Naive B cell (primary cell): ENCODE measurements around the gene THEMIS. TPM values are rescaled to one million over a fixed set of nuclear protein-coding genes. Genes with fewer than 3 reads are reported as not detected.
"Not testable (repeated sequence)": the region's sequence is repeated elsewhere in the genome, so short reads cannot be mapped to it uniquely, and the experiment has no call there.

Experiments used
- ATAC-seq, 2 donors: fragments of 150-1000 bp; cut with Tn5 transposase; 2 replicates each; pipeline ENCODE4 v1.10.0; 2021; ENCODE audit warnings: low read depth in 2 of 2, mild to moderate bottlenecking in 2 of 2, moderate library complexity in 2 of 2
- DNase-seq: peaks from one replicate; pipeline ENCODE4 v3.0.0; 2022
- H3K27ac Mint-ChIP-seq, 6 donors: one replicate each; pipeline ENCODE4 v1.8.0; 2020 to 2022; ENCODE audit warnings: mild to moderate bottlenecking in 6 of 6, mixed read lengths in 6 of 6, moderate library complexity in 5 of 6, inconsistent platforms in 2 of 6
- H3K27me3 Mint-ChIP-seq, 3 donors: one replicate each; pipeline ENCODE4 v1.8.0; 2021 to 2022; ENCODE audit warnings: mixed read lengths in 3 of 3, mild to moderate bottlenecking in 1 of 3
- H3K36me3 Mint-ChIP-seq, 2 donors: one replicate each; pipeline ENCODE4 v1.8.0; 2020 to 2022; ENCODE audit warnings: mixed read lengths in 2 of 2, inconsistent platforms in 1 of 2, mild to moderate bottlenecking in 1 of 2
- H3K4me1 Mint-ChIP-seq, 3 donors: one replicate each; pipeline ENCODE4 v1.8.0; 2020 to 2022; ENCODE audit warnings: mixed read lengths in 3 of 3, inconsistent platforms in 1 of 3, mild to moderate bottlenecking in 1 of 3, moderate library complexity in 1 of 3
- H3K4me3 Mint-ChIP-seq, 8 donors: one replicate each; pipeline ENCODE4 v1.8.0; 2020 to 2022; ENCODE audit warnings: mild to moderate bottlenecking in 8 of 8, mixed read lengths in 8 of 8, moderate library complexity in 8 of 8, inconsistent platforms in 2 of 8
- H3K9me3 Mint-ChIP-seq, 7 donors: one replicate each; pipeline ENCODE4 v1.8.0; 2020 to 2022; ENCODE audit warnings: mixed read lengths in 7 of 7, mild to moderate bottlenecking in 5 of 7, inconsistent platforms in 2 of 7, moderate library complexity in 1 of 7
- polyA plus RNA-seq, 6 donors: library from polyadenylated mRNA; unstranded; fragments of 300-500 nt; fragmentation: Illumina TruSeq; gene quantifications; one replicate each; pipeline ENCODE4 v1.2.3, GENCODE V29; 2021; ENCODE audit warnings: low read depth in 6 of 6

The THEMIS gene
- polyA plus RNA-seq, 6 donors from 2014 or later = 0.18 to 0.47 (median 0.22) TPM; not detected in 1

DNA sequence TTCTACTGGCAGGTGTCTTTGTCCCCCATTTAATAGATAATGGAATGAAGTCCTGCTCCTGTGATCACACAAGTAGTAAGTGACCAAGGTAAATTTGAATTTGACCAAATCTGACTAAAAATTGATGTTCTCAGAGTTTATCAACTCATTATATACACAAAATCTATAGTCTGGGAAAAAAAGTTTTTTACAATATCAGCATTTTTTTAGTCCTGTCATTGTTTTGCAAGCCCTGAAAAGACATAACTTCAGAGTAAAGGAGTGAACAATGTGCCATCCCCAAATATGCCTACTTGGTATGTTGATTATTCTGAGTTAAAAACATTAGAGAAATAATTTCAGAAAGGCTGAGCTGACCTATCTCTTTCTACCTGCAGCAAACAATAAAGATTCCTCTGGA is 209.7 kb downstream of the THEMIS start:
- no peaks in the 10 kb centered on the region for H3K27me3 Mint-ChIP-seq
- no peaks in the 10 kb centered on the region for H3K4me1 Mint-ChIP-seq
- no peaks in the 10 kb centered on the region for H3K36me3 Mint-ChIP-seq
- ATAC-seq (no peak), DNase-seq (no peak)
- H3K27ac Mint-ChIP-seq = no peak overlapping the region
- peaks cover 0 to 17% (median 4%) of the 10 kb centered on the region in 7 donors for H3K9me3 Mint-ChIP-seq
- H3K4me3 Mint-ChIP-seq = no peak overlapping the region

DNA sequence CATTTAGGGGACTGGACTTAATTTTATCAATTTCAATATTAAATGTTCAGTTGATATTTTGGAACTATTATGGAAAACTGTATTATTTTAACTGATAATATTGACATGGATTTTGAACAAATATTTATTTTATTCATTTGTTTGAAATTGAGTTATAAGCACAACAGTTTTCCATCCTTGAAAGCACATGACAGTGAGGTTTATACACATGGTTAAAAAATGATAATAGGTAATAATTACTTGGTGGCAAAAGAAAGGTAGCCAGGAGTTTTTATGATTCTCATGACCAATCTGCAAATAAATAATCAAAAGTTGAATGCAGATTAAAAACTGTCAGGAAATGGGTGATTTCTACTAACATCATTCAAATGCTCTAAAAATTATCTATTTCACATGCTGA is 210.3 kb downstream of the THEMIS start:
- Mint-ChIP-seq H3K4me1 (no peaks in the 10 kb centered on the region), H3K36me3 (no peaks in the 10 kb centered on the region), H3K4me3 (no peak overlapping the region), H3K9me3 (peaks cover 0 to 20% (median 4%) of the 10 kb centered on the region in 7 donors), H3K27me3 (no peaks in the 10 kb centered on the region), H3K27ac (no peak overlapping the region)
- no peak for ATAC-seq
- no peak for DNase-seq

DNA sequence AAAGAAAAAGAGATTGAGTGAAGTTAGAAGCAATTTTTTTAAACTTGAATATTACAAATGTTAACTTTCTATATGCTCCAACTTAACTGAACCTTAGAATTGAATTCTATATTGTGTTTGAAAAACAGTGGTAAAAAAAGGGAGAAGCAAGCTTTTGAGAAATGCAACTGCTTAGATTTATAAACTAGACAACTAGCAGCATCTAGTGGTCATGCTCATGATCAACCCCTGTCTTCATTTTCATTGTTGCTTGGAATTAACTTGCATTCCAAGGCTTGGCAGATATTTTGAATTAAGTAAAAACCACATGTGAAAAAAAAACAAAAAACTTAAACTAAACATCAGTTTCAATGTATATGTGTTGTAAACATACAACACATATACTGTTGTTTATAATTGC is 210.8 kb downstream of the THEMIS start:
- no peak overlapping the region for H3K27ac Mint-ChIP-seq
- no peak for DNase-seq
- no peaks in the 10 kb centered on the region for H3K36me3 Mint-ChIP-seq
- H3K9me3 Mint-ChIP-seq = peaks cover 0 to 20% (median 4%) of the 10 kb centered on the region in 7 donors
- H3K4me3 Mint-ChIP-seq = no peak overlapping the region
- no peaks in the 10 kb centered on the region for H3K27me3 Mint-ChIP-seq
- ATAC-seq = no peak
- H3K4me1 Mint-ChIP-seq = no peaks in the 10 kb centered on the region

DNA sequence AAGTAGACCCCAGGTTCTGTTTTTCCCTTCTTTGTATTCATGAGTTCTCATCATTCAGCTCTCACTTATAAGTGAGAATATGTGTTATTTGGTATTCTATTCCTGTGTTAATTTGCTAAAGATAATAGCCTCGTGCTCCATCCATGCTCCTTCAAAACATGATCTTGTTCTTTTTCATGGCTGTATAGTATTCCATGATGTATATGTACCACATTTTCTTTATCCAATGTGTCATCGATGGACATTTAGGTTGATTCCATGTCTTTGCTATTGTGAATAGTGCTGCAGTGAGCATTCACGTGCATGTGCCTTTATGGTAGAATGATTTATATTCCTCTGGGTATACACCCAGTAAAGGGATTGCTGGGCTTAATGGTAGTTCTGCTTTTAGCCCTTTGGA is 213.4 kb downstream of the THEMIS start:
- H3K27me3 Mint-ChIP-seq, DNase-seq, H3K36me3 Mint-ChIP-seq, H3K4me1 Mint-ChIP-seq, H3K27ac Mint-ChIP-seq, ATAC-seq, H3K4me3 Mint-ChIP-seq: not testable (repeated sequence)
- H3K9me3 Mint-ChIP-seq = peaks cover 0 to 20% (median 4%) of the 10 kb centered on the region in 7 donors

DNA sequence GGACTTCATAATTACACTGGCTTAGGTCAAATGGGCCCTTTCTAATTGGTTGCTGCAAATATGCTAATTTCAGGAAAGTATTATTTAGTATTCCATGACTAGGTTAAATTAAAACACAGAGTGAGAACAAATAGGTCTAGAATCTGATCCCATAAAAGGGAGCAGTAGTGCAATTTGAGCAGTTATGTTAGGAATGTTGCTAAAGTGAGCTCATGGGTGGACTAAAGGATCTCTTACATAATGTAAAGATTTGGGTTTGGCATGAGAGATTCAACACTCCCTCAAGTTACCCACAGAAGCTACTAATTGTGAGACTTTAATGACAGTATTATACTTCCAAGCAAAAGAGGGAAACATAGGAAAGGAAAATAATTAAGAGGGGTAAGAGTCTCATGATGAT is 214.8 kb downstream of the THEMIS start:
- no peak overlapping the region for H3K4me3 Mint-ChIP-seq
- ATAC-seq (no peak), DNase-seq (no peak)
- H3K27ac Mint-ChIP-seq = no peak overlapping the region
- H3K27me3 Mint-ChIP-seq = peaks cover 0 to 4% (median 0%) of the 10 kb centered on the region in 3 donors
- peaks cover 0 to 20% (median 4%) of the 10 kb centered on the region in 7 donors for H3K9me3 Mint-ChIP-seq
- no peaks in the 10 kb centered on the region for H3K36me3 Mint-ChIP-seq
- H3K4me1 Mint-ChIP-seq = no peaks in the 10 kb centered on the region

DNA sequence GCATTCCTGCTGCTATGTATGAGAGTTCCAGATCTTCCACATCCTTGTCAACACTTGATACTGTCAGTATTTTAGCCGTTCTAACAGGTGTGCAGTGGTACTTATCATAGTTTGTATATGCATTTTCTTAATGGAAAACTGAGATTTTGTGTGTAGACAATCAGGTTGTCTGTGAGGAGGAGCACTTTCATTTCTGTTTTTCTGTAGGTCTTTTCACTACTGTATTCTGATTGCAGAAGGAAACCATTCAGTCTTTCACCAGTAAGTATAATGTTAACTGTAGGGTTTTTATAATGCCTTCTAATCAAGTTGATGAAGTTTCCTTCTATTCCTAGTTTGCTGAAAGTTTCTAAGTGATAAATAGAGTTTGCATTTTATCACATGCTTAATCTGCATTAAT is 216.4 kb downstream of the THEMIS start:
- ATAC-seq (no peak), DNase-seq (no peak)
- H3K4me3 Mint-ChIP-seq = no peak overlapping the region
- H3K9me3 Mint-ChIP-seq = peaks cover 0 to 20% (median 4%) of the 10 kb centered on the region in 7 donors
- H3K4me1 Mint-ChIP-seq = no peaks in the 10 kb centered on the region
- peaks cover 0 to 4% (median 0%) of the 10 kb centered on the region in 3 donors for H3K27me3 Mint-ChIP-seq
- no peak overlapping the region for H3K27ac Mint-ChIP-seq
- H3K36me3 Mint-ChIP-seq = no peaks in the 10 kb centered on the region
